DMS53 treated with DMSO at 0.1 percent for 48 hours (cell line): Measurements from ENCODE around the gene TSPAN11.
"Not testable (repeated sequence)": the region's sequence is repeated elsewhere in the genome, so short reads cannot be mapped to it uniquely, and the experiment has no call there.

Experiments used
- DNase-seq: peaks from one replicate; lab custom pipeline; 2025; ENCODE audit not compliant: unreplicated experiment; lab: John Stamatoyannopoulos, UW

Gene TSPAN11, protein sequence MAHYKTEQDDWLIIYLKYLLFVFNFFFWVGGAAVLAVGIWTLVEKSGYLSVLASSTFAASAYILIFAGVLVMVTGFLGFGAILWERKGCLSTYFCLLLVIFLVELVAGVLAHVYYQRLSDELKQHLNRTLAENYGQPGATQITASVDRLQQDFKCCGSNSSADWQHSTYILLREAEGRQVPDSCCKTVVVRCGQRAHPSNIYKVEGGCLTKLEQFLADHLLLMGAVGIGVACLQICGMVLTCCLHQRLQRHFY

DNA sequence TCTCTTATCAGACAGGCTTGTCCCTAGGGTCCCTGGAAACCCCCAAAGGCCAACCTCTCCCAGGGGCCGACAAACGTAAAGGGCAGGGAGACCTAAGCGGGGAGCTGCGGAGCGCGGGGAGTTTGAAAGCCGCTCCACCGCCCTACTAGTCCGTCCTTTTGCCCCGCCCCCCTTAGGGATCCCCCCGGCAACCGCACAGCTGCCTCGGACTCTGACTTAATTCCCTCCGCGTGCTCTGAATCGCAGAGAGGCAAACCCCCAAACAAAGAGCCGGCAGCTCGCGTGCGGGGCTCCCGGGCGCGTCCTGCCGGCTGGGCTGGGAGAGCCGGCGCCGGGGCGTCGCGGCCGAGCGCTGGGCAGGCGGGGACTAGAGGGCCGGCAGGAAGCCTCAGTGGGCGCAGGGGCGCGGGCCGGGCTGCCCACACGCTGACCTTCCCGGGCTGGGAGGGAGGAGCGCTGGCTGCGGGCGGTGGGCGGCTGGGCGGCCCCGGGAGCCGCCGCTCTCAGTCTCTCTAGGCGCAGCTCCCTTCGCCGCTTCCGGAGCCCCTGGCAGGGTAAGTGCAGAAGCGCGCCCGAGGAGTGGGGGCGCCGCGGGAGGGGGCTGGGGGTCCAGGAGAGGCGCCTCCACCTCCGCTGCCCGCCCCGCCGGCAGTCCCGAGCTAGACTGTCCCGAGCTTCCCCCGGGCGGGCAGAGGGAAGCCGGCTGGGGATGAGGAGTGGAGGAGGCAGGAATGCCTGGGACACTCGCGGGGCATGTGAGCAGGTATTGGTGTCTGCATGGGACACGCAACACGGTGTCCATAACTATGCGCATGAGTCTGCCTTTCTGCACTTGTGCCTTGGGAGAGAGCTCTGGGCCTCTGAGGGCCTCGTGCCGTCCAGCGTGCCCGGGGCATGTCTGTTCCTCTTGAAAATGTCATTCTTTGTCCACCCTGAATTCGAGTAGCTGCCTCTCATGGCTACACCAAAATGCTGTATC lies at the start of gene TSPAN11:
TSPAN11 (plus strand) TSS at position 506 of the 979 bp plus-strand sequence. CDS start 27,244 bp downstream, outside the sequence.
- DNase-seq = peak; percentile 46

DNA sequence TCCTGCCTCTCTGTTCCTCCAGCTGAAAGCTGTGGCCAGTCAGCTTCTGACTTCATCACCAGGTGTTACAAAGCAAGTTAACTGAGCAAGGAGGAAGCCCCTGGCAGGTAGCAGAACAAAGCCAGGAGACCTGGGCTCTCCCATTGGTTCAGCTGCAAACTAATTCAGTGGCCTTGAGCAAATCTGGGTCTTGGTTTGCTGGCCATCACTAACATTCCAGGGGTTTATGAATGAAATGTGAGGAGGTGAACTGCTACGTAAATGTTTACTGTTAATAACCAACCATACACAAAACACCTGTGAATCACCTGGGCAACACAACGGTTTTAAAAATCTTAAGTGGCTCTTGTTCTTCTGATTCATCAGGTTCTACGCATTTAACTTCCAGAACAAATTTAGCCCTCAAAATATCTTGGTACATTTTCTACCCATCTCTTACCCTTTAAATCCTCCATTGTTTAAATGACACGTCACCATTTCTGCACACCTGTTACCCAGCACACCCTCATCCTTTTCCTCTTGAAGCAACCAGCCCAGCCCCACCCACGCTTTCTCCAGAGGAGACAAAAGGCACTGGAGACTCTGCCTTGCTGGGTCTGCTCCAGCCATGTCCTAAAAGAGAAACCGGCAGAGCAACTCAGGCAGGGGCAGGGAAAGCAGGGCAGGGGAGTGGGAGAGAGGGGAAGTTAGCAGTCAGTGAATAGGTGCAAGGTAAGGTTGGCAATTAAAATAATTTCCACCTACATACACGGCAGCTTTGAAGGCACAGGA lies 49.3 kb upstream of the TSPAN11 start:
- DNase-seq = peak; percentile 98

DNA sequence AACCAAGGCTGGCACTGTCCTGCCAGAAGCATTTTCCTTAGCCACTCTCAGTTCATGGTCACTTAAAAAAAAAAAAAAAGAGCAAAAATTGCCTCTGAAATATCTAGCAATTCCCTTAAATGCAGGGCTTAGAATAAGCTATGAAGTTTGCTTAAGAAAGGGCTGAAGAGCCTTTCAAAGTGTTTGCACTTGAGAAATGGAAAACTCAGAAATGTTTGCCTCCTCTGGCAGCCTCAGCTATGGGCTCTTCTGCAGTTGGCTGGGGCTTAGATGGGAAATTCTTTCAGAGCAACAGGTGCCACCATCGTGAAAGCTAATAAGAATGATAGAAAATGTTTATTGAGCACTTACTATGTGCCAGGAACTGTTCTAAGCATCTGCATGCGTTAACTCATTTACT lies 48.5 kb upstream of the TSPAN11 start:
- no peak for DNase-seq

DNA sequence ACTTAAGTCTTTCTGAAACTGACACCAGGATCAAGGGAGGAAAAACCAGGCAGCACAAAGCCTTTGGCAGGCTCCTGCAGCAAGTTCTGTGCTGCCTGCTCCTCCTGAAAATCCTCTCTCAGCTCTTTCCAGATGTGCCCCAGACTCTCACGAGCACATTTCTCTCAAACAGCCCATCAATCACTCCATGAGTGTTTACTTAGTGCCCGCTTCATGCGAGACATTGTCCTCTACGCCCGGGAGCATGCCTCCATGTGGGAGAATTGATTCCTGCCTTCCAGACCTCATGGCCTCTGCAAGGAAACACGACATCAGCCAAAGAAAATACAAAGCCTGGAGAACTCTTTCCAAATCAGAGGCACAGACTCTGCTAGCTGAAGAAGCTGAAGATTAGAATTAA lies 46.5 kb upstream of the TSPAN11 start:
- DNase-seq = peak; percentile 98

DNA sequence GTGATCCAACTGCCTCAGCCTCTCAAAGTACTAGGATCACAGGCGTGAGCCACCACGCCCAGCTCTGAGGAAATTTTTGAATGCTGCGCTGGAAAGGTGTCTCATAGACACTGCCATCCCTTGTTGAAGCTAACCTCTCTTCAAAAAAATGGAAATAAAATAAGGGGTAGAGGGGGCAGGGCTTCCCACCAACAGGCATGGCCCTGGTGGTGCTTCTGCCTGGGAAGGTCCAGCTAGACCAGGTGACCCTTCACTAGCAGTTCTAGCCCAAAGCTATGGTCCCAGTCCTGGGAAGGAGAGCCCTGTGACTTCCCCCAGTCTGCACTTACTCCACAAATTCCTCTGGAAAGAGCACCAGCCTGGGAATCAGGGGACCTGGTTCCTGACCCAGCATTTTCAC lies 45.7 kb upstream of the TSPAN11 start:
- DNase-seq = no peak

DNA sequence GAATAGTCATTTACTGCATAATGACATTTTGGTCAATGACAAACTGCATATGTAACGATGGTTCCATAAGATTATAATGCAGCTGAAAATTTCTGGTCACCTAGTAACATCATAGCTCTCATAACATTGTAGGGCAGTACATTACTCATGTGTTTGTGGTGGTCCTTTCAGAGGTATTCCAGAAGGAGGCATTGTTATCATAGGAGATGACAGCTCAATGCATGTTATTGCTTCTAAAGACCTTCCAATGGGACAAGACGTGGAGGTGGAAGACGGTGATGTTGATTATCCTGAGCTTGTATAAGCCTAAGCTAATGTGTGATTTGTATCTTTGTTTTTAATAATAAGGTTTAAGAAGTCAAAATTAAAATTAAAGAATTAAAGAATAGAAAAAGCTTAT lies 43.8 kb upstream of the TSPAN11 start:
- no peak for DNase-seq

DNA sequence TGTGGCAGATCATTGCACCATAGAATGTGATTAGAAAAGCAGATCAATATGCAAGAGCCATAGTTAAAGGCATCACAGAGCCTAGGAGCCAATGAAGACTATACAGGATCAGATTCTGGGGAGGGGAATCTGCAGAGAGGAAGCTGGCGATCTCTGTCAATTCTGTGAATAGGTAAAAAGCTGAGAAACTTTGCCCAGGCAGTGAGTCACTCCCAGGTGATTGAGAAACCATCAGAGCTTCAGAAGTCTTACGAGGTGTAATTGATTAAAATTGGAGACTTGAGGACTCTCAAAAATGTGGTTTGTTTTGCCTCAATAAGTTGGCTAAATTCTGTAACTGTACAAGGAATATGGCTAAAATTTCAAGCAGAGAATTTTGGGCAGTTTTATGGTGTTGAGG lies 41.7 kb upstream of the TSPAN11 start:
- no peak for DNase-seq

DNA sequence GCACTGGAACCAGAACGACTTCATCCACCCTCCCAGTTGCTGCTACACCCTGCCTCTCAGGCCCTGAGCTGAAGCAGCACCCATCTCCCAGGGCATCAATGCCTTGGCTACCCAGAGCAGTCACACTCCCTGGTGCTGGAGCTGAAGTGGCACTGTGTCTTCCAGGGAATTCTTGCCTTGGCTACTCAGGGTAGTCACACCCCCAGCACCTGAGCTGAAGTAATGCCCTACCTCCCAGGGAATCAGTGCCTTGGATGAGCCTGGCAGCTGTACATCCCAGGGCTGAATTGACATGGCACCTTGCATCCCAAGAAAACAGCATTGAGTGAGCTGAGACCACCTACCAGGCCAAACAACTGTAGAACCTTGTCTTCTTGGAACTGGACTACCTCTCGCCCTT lies 41.2 kb upstream of the TSPAN11 start:
- no peak for DNase-seq

DNA sequence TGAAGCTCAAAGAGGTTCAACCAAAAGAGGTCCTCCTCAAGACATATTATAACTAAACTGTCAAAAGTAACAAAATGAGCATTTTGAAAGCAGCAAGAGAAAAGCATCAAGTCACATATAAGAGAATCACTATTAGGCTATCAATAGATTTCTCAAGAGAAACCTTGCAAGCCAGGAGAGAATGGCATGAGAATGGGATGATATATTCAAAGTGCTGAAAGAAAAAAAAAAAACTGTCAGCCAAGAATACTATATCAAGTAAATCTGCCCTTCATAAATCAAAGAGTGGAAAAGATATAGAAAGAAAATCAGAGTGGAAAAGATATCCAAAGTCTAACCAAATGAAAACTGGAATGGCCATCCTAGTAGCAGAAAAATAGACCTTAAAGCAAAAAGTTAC lies 39.3 kb upstream of the TSPAN11 start:
- DNase-seq = no peak

DNA sequence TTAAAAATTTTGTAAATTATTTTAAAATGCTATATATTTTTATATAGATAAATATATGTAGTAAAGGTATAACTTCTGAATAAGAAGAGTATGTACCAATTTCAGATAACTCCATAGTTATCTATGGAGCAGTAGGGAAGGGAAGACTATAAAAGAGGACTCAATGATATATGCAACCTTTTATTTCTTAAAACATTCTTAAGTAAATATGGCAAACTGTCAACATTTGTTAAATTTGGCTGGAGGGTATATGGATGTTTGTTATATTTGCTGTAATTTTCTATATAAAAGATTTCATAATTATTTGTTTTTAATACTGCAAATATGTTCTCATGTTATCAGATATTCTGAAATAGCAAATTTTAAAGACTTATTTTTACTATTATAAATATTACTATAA lies 38.3 kb upstream of the TSPAN11 start:
- DNase-seq = no peak

DNA sequence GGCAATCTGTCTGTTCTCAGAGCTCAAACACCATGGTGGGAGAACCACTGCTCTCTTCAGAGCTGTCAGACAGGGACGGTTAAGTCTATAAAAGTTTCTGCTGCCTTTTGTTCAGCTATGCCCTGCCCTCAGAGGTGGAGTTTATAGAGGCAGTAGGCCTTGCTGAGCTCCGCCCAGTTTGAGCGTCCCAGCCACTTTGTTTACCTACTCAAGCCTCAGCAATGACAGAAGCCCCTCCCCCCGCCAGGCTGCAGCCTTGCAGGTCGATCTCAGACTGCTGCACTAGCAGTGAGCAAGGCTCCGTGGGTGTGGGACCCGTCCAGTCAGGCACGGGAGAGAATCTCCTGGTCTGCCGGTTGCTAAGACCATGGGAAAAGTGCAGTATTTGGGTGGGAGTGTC lies 32.0 kb upstream of the TSPAN11 start:
- not testable (repeated sequence) for DNase-seq

DNA sequence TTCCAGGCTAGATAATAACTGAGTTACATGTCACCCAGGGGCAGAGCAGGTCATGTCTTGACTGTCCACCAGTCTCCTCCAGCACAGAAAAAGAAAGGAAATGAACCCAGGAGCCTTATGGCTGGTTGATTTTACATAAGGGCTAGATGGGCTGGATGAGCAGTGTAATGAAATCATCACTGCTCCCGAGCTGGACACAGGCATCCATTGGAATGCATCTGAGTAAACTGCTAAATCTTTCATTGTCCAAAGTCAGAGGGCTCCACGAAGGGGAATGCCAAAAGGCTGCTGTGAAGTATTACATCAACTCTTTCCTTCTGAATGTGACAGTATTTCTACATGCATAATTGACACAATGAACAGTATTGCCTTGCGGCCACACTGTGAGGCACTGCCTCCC lies 30.1 kb upstream of the TSPAN11 start:
- DNase-seq = no peak

DNA sequence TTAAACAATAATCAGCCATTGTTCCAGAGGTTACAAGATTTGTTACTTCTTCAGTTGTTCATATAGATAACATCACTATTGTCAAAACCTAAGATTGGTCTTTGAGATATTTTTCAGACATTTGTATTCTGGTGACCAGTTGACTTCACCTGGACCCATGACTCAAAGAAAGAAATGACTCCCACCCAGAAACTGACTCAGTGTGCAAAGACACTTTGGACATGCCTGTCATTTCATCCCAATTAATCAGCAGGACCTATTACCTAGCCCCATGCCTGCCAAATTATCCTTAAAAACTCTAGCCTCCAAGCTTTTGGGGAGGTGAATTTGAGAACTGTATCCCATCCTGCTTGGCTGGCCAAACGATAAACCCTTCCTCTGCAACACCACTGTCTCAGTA lies 27.7 kb upstream of the TSPAN11 start:
- no peak for DNase-seq

DNA sequence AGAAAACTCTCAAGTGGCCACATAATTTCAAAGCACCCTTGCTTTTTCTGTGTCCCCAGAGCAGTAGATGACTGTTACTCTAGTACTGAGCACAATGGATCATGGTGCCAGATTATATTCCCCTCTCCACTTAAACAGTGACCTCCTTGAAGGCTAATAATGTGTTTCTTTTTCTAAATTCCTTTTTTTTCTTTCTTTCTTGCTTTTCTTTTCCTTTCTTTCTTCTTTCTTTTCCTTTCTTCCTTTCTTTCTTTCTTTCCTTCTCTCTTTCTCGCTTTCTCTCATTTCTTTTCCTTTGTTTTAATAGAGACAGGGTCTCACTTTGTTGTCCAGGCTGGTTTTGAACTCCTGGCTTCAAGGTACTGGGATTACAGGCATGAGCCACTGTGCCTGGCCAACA lies 26.2 kb upstream of the TSPAN11 start:
- no peak for DNase-seq

DNA sequence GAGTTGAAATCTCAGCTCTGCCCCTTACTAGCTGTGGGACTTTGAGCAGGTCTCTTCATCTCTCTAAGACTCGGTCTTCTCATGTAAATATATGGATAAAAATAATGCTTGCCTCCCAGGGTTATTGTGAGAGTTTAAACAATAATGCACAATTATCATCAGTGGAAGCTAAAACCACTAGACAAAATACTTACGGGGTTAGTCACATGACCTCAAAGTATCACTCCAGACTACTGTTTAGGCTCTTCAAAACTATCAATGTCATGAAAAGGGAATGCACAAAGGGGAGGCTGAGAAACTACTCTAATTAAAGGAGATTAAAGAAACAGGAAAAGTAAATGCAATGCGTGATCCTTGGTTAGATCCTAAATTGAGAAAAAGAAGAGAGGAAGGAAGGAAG lies 24.5 kb upstream of the TSPAN11 start:
- DNase-seq = no peak

DNA sequence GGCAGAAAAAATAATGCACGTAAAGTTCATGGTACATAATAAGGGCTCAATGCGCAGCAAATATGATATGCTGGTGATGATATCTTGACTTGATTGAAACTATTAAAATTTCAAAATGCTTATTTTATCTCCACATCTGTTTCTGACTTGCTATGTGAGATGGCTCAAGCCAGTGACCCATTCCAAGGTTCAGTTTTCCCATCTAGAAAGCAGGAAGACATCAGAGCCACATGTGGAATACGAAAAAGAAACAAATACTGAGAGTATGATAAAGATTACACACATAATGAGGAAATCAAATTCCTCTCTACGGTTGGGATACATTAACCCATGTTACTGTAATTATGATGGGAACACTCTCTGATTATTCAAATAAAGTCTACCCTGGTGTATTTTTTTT lies 24.0 kb upstream of the TSPAN11 start:
- DNase-seq = no peak

DNA sequence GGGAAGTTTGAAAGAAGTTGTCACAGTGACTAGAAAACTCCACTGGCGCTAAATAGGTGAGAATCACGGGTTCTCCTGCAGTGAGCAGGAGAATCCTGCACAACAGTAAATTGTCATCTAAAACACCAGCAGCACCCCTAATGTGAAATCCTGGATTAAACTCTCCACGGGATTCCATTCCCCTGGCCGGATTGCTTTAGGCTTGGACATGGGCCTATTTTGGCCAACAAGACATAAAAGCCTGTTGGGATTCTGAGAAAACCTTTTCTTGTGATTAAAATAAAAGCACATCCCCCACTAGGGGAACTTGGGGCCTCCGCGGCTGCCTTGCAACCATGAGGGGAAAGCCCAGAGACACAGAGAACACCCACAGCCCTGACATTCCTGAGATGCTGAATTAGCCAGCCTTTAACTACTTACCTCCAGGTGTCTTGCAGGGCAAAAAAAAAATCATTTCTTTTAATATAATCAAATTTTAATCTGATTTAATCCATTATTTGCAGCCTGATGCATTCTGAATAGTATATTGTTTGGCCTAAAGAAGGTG lies 21.0 kb upstream of the TSPAN11 start:
- no peak for DNase-seq

DNA sequence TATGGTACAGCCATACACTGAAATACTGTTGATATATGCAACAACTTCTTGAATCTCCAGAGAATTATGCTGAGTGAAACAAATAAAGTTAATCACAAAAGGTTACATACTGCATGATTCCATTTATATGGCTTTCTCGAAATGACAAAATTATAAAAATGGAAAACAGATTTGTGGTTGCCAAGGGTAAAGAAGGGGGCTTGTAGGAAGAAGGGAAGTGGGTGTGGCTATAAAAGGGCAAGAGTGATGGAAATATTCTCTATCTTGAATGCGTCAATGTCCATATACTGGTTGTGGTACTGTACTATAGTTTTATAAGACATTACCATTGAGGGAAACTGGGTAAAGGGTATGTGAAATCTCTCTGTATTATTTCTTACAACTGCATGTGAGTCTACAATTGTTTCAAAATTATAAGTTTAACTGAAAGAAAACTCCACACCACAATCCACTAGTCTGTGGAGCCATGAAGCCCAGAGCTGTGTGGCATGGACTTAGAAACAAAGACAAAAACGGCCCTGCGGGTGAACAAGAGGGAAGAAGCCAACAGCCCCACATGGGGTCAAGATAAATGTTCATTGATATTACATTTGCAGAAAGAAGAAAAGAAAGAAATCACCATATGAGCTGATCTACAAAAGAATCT lies 18.3 kb upstream of the TSPAN11 start:
- no peak for DNase-seq

DNA sequence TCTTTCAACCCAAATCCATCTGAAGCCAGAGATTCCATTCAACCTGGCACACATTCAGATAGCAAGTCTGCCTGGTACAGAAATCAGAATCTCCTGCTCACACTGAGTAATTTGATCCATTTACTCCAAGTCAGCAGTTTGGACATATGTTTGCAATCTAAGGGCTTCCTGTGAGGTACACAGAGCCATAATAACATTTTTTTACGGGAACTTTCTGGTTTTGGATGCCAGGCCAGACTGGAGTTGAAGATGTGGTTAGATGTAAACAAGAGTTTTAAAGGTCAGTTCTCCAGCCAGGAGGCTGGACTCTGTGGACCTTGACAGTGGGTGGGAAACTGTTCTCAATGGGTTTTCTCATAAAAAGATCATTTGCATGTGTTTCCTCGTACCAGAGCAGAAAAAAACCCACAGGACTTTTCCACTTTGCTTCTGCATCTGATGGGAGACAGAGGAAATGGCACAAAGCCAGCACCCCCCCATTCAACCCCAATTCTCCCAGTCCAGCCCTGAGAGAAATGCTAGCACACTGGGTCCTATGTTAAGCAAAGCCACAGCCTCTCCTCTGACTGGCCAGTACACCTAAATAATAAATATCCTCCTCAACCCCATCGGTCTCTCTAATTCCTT lies 17.7 kb upstream of the TSPAN11 start:
- no peak for DNase-seq

DNA sequence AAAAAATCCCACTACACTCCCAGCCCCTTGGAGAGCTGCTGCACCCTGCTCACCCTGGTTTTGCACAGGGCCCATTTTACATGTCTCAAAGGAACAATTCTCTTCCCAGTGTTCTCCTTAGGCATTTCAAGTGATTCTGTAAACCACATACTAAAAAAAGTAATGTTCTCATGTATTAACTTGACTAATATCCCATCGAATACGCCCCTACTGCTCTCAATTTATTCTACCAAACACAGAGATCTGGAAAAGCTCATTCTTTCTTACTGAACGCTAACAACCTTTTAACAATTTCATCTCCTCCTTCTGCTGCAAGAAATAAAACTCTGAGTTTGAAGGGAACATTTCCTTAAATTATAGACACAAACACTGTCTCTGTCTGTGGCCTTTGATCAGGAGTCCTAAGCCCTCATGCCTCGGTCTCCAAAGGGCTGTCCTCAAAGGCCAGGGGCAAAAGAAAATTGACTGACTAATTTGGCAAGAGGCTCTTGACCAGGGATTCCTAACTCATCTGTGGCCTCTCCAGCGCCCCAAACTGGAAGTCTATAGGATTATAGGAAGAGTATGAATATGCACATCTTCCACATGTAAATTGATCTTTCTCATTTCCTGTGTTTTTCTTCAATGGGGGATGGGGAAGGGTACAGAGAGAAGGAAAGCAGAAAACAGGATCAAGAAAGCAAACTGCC lies 17.1 kb upstream of the TSPAN11 start:
- DNase-seq = no peak
